ENCODE data around the gene CNIH2.
"Not testable (repeated sequence)": the region's sequence is repeated elsewhere in the genome, so short reads cannot be mapped to it uniquely, and the experiment has no call there.

Gene CNIH2

GRCh38 chr11:66259956-66260355 is 18.0 kb upstream of the CNIH2 start:
- no peak for DNase-seq

GRCh38 chr11:66261578-66261977 is 16.4 kb upstream of the CNIH2 start:
- no peak for DNase-seq

GRCh38 chr11:66262191-66262590 is 15.8 kb upstream of the CNIH2 start:
- DNase-seq, result no peak

- DNase-seq, result no peak
Observed at GRCh38 chr11:66262696-66263095, 15.3 kb upstream of the CNIH2 start.

- DNase-seq, result no peak
Observed at GRCh38 chr11:66263231-66263630, 14.7 kb upstream of the CNIH2 start.

GRCh38 chr11:66263785-66264184 is 14.2 kb upstream of the CNIH2 start:
- DNase-seq, result no peak

GRCh38 chr11:66264383-66264782 is 13.6 kb upstream of the CNIH2 start:
- DNase-seq, result no peak

- peak; percentile 48 for DNase-seq
Observed at GRCh38 chr11:66264914-66265313, 13.1 kb upstream of the CNIH2 start.

- DNase-seq, result no peak
Observed at GRCh38 chr11:66265531-66266377, 12.2 kb upstream of the CNIH2 start.

GRCh38 chr11:66266378-66267038 is 11.5 kb upstream of the CNIH2 start:
- DNase-seq, result no peak

GRCh38 chr11:66267039-66267378 is 11.0 kb upstream of the CNIH2 start:
- no peak for DNase-seq

- peak; percentile 90 for DNase-seq
Observed at GRCh38 chr11:66267379-66268243, 10.4 kb upstream of the CNIH2 start.

- peak; percentile 100 for DNase-seq
Observed at GRCh38 chr11:66268244-66268951, 9.6 kb upstream of the CNIH2 start, which contains the start of gene RAB1B. TSS of gene RAB1B (plus strand) at chr11:66268639. CDS start at chr11:66268680, 41 bp downstream.

GRCh38 chr11:66268952-66269905 is 8.7 kb upstream of the CNIH2 start:
- DNase-seq, result no peak

GRCh38 chr11:66271816-66272215 is 6.2 kb upstream of the CNIH2 start:
- DNase-seq, result no peak

- no peak for DNase-seq
Observed at GRCh38 chr11:66272596-66272995, 5.4 kb upstream of the CNIH2 start.

- no peak for DNase-seq
Observed at GRCh38 chr11:66274219-66274618, 3.8 kb upstream of the CNIH2 start.

- DNase-seq, result no peak
Observed at GRCh38 chr11:66275396-66275795, 2.6 kb upstream of the CNIH2 start.

- no peak for DNase-seq
Observed at GRCh38 chr11:66275984-66276612, 1.9 kb upstream of the CNIH2 start.

GRCh38 chr11:66276619-66277018 is 1.4 kb upstream of the CNIH2 start:
- not testable (repeated sequence) for DNase-seq

- DNase-seq, result not testable (repeated sequence)
Observed at GRCh38 chr11:66277064-66277463, 911 bp upstream of the CNIH2 start.

All from CD4-positive, alpha-beta T cell treated with Interleukin-17A for 4 hours (primary cell).